Ovary (tissue), 3 donors: ENCODE data around the gene OIP5.

ENCODE experiments used
- CTCF ChIP-seq, 3 donors: fragments of 450-650 bp in 2 of 3; fragments of 200-600 bp in 1 of 3; IDR thresholded peaks; one replicate each; pipeline versions ENCODE4 v1.5.1 to v1.8.0; 2016 to 2022; ENCODE audit warnings: antibody characterized with exemption in 3 of 3, mild to moderate bottlenecking in 1 of 3
- POLR2A ChIP-seq: fragments of 450-650 bp; IDR thresholded peaks from one replicate; pipeline ENCODE4 v1.6.1; 2017; ENCODE audit warnings: antibody characterized with exemption, mild to moderate bottlenecking, moderate library complexity
- donor health status: DM: no; HTN: no; CAD: no.

GRCh38 chr15:41301587-41301986, 30.8 kb downstream of the OIP5 start:
- TF ChIP-seq POLR2A (no peak), CTCF (IDR thresholded peaks at IDR 0.05) (no peak)
